Measurements from ENCODE around the gene MAP2.
"Not testable (repeated sequence)": the region's sequence is repeated elsewhere in the genome, so short reads cannot be mapped to it uniquely, and the experiment has no call there.

Gene MAP2

GRCh38 chr2:209596262-209596661 lies 172.4 kb downstream of the MAP2 start:
- no peak overlapping the region for H3K4me3 ChIP-seq
- no peak for DNase-seq (ENCODE audit: low spot score)
- H3K27ac ChIP-seq = no peak overlapping the region
- TF ChIP-seq, protein P1, sequence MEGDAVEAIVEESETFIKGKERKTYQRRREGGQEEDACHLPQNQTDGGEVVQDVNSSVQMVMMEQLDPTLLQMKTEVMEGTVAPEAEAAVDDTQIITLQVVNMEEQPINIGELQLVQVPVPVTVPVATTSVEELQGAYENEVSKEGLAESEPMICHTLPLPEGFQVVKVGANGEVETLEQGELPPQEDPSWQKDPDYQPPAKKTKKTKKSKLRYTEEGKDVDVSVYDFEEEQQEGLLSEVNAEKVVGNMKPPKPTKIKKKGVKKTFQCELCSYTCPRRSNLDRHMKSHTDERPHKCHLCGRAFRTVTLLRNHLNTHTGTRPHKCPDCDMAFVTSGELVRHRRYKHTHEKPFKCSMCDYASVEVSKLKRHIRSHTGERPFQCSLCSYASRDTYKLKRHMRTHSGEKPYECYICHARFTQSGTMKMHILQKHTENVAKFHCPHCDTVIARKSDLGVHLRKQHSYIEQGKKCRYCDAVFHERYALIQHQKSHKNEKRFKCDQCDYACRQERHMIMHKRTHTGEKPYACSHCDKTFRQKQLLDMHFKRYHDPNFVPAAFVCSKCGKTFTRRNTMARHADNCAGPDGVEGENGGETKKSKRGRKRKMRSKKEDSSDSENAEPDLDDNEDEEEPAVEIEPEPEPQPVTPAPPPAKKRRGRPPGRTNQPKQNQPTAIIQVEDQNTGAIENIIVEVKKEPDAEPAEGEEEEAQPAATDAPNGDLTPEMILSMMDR (IDR thresholded peaks at IDR 0.05) = no peak

DNA sequence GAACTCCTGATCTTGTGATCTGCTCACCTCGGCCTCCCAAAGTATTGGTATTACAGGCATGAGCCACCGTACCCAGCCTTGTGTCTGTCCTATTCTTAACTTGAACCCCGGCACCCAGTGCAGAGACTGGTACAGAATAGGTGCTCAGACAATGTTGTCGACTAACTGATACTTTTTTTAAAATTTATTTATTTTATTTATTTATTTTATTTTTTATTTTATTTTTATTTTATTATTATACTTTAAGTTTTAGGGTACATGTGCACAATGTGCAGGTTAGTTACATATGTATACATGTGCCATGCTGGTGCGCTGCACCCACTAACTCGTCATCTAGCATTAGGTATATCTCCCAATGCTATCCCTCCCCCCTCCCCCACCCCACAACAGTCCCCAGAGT lies 174.4 kb downstream of the MAP2 start:
- H3K4me3 ChIP-seq; DNase-seq (ENCODE audit: low spot score); H3K27ac ChIP-seq: not testable (repeated sequence)

DNA sequence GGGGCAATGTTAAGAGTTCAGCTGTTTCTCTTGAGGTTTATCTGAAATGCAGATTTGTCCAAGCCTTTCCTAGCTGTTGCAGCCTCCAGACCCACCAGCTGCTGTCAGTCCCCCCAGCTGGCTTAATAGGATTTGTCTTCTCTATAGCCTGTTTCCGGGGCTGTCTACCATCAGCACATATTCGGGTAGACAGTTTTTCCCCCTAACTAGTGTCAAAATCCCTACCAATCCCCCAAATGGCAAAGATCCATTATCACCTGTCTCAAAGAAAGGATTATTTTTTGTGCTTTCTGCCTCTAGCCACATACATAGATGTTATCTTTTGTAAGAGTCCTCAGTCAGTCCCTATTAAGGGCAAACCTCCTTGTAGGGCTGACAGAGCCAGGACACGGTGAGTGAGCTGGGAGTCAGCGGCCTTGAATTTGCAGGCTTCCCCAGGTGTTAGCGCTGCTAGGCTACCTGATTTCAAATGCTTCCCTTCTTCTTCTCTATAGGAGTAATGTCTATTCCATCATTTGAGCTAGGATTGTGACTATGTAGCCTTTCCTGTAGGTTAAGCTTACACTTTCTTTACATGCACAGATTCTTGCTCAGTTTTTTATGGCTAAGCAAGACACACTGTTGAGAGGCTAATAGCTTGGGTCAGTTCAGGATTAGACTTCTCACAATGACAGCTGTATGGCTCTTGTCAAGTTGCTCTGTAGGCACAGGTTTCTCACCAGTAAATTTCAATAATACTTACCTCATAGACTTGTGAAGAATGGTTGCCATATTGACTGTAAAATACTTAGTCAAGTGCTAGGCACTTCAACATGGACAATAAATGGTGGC lies 176.7 kb downstream of the MAP2 start:
- Histone ChIP-seq H3K27ac (no peak overlapping the region), H3K4me3 (no peak overlapping the region)
- DNase-seq (ENCODE audit: low spot score) = no peak
- TF ChIP-seq, protein P1 (IDR thresholded peaks at IDR 0.05) = no peak

- TF ChIP-seq, protein P1 (IDR thresholded peaks at IDR 0.05) = no peak
- H3K4me3 ChIP-seq = no peak overlapping the region
- DNase-seq (ENCODE audit: low spot score) = no peak
- H3K27ac ChIP-seq = no peak overlapping the region
Observed at GRCh38 chr2:209601497-209601896, 177.7 kb downstream of the MAP2 start.

- no peak for DNase-seq (ENCODE audit: low spot score)
- Histone ChIP-seq H3K4me3 (no peak overlapping the region), H3K27ac (no peak overlapping the region)
- TF ChIP-seq, protein P1 (IDR thresholded peaks at IDR 0.05) = no peak
Observed at GRCh38 chr2:209602259-209602658, 178.4 kb downstream of the MAP2 start.

GRCh38 chr2:209609531-209609930 lies 185.7 kb downstream of the MAP2 start:
- TF ChIP-seq, protein P1 (IDR thresholded peaks at IDR 0.05) = no peak
- no peak overlapping the region for H3K4me3 ChIP-seq
- DNase-seq (ENCODE audit: low spot score) = no peak
- no peak overlapping the region for H3K27ac ChIP-seq

DNA sequence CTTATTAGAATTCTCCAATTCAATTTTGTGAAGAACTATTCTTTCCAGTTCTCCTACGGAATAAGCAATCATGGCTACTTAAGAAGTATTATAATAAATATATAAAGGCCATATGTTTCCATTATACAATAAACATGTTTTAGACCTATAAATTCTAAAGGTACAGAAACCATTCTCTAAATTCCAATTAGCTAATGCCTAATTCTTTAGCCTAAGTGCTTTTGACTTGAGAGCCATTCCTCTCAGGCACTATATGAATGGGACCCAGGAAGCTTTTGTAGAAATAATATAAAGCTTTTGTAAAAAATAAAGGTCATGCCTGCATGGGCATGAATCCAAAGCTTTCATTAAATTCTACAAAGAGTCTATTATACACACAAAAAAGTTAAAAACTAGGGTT lies 186.8 kb downstream of the MAP2 start:
- no peak overlapping the region for H3K4me3 ChIP-seq
- no peak for DNase-seq (ENCODE audit: low spot score)

More for the DNA sequence above, 186.8 kb downstream of the MAP2 start:
- TF ChIP-seq, protein P1 (IDR thresholded peaks at IDR 0.05) = no peak
- H3K27ac ChIP-seq = no peak overlapping the region

Measured in coronary artery (tissue), 2 donors.